OCI-LY7 (cell line): Measurements from ENCODE around the gene KLF12.

Experiments
- CTCF ChIP-seq: fragments of 200-600 bp; sonication (generic); conservative IDR thresholded peaks from 2 replicates; pipeline ENCODE4 v1.5.1; 2014; ENCODE audit warnings: mild to moderate bottlenecking, antibody characterized with exemption, low read length, moderate library complexity, mixed read lengths
- EZH2phosphoT487 ChIP-seq: fragments of 200-600 bp; sonication (generic); IDR thresholded peaks from 2 replicates; pipeline ENCODE4 v1.6.1; 2018; ENCODE audit warnings: low read depth, borderline replicate concordance, mild to moderate bottlenecking, mixed run types, antibody characterized with exemption, low read length, moderate library complexity, mixed read lengths

DNA sequence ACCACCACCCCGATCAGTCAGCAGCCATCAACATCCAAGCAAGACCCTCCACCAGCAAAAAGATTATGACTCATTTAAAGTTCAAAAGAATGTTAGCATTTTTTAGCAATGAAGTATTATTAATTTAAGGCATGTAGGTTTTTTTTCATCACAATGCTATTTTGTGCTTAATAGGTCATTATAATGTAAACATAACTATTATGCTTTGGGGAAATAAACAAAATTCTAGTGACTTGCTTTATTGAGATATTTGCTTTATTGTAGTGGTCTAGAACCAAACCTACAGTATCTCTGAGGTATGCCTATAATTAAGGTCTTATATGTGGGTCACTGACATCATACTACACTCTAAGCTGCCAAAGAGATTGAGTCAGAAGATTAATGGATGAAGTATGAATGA, 20.0 kb downstream of the KLF12 start:
- TF ChIP-seq CTCF (no peak), EZH2phosphoT487 (no peak)
